Psoas muscle (tissue), 8 donors: Measurements from ENCODE around the gene FGD5. TPM values are rescaled to one million over a fixed set of nuclear protein-coding genes. Genes with fewer than 3 reads are reported as not detected.
A peak's percentile ranks its signal among the peaks of the same experiment; 100 is the strongest.

Experiments used
- ATAC-seq, 4 donors: fragments of 200-7000 bp; cut with Tn5 transposase; one replicate each; pipeline ENCODE4 v1.9.1; 2020; ENCODE audit warnings: moderate library complexity in 3 of 4, mild to moderate bottlenecking in 2 of 4
- DNase-seq, 2 donors: peaks; one replicate each; pipeline ENCODE4 v3.0.0-alpha.2; 2020
- H3K27ac ChIP-seq: fragments of 200-600 bp; one replicate; pipeline ENCODE4 v1.8.0; 2022
- H3K27me3 ChIP-seq, 3 donors: fragments of 200-600 bp in 1 of 3; one replicate each; pipeline versions ENCODE4 v1.6.1 to v1.8.0; 2013 to 2022; ENCODE audit warnings: low read length in 2 of 3, mild to moderate bottlenecking in 2 of 3, moderate library complexity in 1 of 3; ENCODE audit not compliant: insufficient read depth in 3 of 3
- H3K36me3 ChIP-seq, 2 donors: fragments of 200-600 bp in 1 of 2; one replicate each; pipeline versions ENCODE4 v1.6.1 to v1.8.0; 2013 to 2022; ENCODE audit warnings: low read depth in 1 of 2, mild to moderate bottlenecking in 1 of 2, moderate library complexity in 1 of 2; ENCODE audit not compliant: insufficient read depth in 1 of 2
- H3K4me1 ChIP-seq: fragments of 200-600 bp; one replicate; pipeline ENCODE4 v1.8.0; 2022
- H3K4me3 ChIP-seq: fragments of 200-600 bp; one replicate; pipeline ENCODE4 v1.8.0; 2022; ENCODE audit warnings: mild to moderate bottlenecking
- H3K9me3 ChIP-seq: fragments of 200-600 bp; one replicate; pipeline ENCODE4 v1.8.0; 2022
- WGBS, 3 donors: extraction: QIAGEN DNeasy Blood & Tissue Kit; methylation state at CpG; one replicate each; pipeline versions ENCODE4 v1.1.6 to v1.1.7; 2013; 5-methylcytosine and 5-hydroxymethylcytosine counted together
- intact Hi-C, 2 donors: fragments of 100-400 bp; cut with DNase I; formaldehyde crosslinking; loops; one replicate each; pipeline versions ENCODE4 v1.11.0 to v1.14.2; 2022
- polyA plus RNA-seq, 3 donors: library from polyadenylated mRNA; stranded (reverse); fragments of 200-250 nt; gene quantifications; one replicate each; pipeline ENCODE4 v1.2.3, GENCODE V29; 2013
- total RNA-seq, 4 donors: library from RNA; stranded (reverse); fragmentation: NEBNext Ultra II Directional in 2 of 4; extraction: Animal tissue kit (Norgen Biotek cat#: 25700) in 2 of 4; gene quantifications; one replicate each; pipeline versions ENCODE4 v1.2.1 to v1.2.4, GENCODE V29; 2021 to 2023
- TF ChIP-seq, protein P1 (sequence below): fragments of 200-600 bp; IDR thresholded peaks from one replicate; pipeline ENCODE4 v1.8.0; 2022; ENCODE audit warnings: antibody characterized with exemption
- donor health status: healthy with polysubstance abuse.
- donor health status: DM: no; HTN: no; CAD: no; lungs with moderate emphysema.
- donor health status: Bipolar disorder and iron deficiency.
- donor health status: healthy.
- donor health status: DM: yes; HTN: yes; CAD: no.
- donor health status: DM: no; HTN: no; CAD: no.
- donor health status: DM: no; HTN: no; CAD: no.
- donor health status: DM: yes; HTN: yes; CAD: no.

FGD5 gene
- total and polyA plus RNA-seq, 7 donors = 3.6 to 14.6 (median 6.4) TPM

DNA sequence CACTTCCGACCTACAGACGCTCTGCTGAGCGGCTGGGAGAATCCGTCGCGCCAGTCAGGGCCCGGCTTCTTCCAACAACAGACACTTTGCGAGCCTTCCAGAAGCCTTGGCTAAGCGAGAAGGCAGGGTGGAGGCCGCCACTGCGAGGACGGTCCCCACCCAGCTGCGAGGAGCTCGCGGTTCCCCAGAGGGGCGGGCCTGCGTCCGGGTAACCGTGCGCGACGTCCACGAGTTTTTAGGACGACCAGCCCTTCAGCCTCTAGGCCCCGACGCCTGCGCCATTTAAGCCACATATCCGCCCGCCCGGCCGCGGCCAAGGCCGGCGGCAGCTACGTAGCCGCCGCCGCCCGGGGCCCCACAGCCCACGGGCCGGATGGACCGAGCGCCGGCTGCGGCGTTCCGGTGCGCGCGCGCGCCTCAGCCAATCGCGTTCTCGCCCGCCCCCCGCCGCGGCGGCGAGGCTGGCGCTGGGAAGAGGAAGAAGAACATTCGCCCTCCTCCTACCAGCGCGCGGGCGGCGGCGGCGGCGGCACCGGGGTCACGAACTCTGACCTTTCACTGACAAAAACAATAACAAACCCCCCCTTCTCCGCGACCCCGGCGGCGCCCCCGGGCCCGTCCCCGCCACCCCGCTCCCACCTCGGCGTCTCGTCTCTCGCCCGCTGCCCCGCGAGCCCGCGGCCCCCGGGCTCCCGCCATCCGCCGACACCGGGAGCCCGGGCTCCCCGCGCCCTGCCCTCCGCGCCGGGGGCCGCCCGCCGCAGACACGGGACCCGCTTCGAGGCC lies 128.5 kb downstream of the FGD5 start, which contains the start of gene NR2C2:
Gene NR2C2 (plus strand): TSS at position 484 of the 786 bp plus-strand sequence. CDS start 56,332 bp downstream, outside the sequence.
- Histone ChIP-seq H3K36me3 (peaks cover 0 to 30% of the 10 kb centered on the region in 2 donors), H3K27ac (peak within 1 kb of the TSS; percentile 95), H3K9me3 (no peaks in the 10 kb centered on the region), H3K4me1 (peaks cover 34% of the 10 kb centered on the region), H3K4me3 (peak within 1 kb of the TSS; percentile 81), H3K27me3 (no peaks in the 10 kb centered on the region)
- DNase-seq (peak; percentile 90 to 95), ATAC-seq (peak; percentile 77 to 81 (median 78))
- WGBS, 3 donors = 0 to 1% (median 0%) methylated on average over 32 to 108 of the region's 108 CpGs
- intact Hi-C loops = loop anchor here (5.0 kb wide), 4 partner anchors 60 to 150 kb away; partner anchors contain the start of gene RBSN (in 1 of the 2)
- TF ChIP-seq, protein P1, sequence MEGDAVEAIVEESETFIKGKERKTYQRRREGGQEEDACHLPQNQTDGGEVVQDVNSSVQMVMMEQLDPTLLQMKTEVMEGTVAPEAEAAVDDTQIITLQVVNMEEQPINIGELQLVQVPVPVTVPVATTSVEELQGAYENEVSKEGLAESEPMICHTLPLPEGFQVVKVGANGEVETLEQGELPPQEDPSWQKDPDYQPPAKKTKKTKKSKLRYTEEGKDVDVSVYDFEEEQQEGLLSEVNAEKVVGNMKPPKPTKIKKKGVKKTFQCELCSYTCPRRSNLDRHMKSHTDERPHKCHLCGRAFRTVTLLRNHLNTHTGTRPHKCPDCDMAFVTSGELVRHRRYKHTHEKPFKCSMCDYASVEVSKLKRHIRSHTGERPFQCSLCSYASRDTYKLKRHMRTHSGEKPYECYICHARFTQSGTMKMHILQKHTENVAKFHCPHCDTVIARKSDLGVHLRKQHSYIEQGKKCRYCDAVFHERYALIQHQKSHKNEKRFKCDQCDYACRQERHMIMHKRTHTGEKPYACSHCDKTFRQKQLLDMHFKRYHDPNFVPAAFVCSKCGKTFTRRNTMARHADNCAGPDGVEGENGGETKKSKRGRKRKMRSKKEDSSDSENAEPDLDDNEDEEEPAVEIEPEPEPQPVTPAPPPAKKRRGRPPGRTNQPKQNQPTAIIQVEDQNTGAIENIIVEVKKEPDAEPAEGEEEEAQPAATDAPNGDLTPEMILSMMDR = no peak

DNA sequence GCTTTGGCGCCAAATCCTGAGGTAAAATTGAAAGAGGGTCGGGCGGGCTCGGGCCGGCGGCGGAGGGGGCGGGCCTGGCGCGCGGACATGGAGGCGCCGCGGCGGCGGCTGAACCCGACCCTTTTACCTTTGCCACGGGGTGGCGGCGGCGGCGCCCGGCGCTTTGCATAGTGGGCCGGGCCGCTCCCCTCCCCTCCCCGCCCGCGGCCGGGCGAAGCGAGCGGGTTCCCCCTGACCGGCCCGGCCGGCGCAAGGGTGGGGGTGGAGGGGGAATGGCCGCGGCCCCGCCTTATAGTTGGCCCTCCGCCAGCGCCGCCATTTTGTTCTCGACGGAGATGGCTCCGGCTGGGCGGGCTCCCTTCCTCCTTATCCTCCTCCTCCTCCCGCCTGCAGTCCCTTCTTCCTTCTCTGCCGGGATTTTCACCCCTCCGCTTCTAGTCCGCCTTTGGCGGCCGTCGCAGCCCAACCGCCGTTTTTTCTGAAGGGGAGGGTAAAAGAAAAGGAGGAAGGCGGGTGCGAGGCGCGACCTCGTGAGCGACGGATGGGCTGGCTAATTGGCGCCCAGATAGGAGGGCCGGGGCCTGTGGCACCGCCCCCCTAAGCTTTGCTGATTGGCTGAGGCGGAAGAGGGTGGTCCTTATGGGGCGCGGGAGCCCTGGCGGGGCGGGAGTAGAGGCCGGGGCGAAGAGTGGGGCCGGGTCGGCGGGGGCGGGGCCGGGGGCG lies 129.3 kb downstream of the FGD5 start:
- peak overlapping the region; percentile 81 for H3K4me3 ChIP-seq
- no peaks in the 10 kb centered on the region for H3K27me3 ChIP-seq
- peak overlapping the region; percentile 95 for H3K27ac ChIP-seq
- TF ChIP-seq, protein P1 = no peak
- ATAC-seq (peak; percentile 94 to 97 (median 96)), DNase-seq (peak; percentile 95 to 98)
- WGBS, 3 donors = 0 to 1% (median 1%) methylated on average over 28 to 78 of the region's 79 CpGs
- peaks cover 34% of the 10 kb centered on the region for H3K4me1 ChIP-seq
- H3K36me3 ChIP-seq = peaks cover 0 to 28% of the 10 kb centered on the region in 2 donors
- intact Hi-C loops = loop anchor here (5.0 kb wide), 4 partner anchors 59 to 149 kb away; partner anchors contain the start of gene RBSN (in 1 of the 2)
- no peaks in the 10 kb centered on the region for H3K9me3 ChIP-seq

DNA sequence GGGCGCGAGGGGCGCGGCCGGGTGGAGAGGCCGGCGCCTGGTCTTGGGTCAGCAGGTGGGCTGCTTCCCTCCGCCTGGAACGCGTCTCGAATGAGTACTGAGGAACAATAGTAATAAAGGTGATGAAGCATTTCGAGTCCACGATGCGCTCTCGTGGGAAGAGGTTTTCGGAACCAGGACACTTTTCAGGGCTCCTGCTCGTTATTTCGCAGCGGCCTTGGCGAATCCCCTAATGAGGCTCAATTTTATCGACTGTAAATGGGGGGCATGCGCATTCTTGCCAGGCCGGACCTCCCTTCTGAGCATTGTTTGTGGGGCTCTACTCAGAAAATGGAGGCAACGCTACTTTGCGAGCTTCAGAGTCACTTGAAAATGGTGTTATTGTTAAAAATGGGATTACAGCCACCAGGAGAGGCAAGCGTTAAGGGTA lies 129.9 kb downstream of the FGD5 start:
- H3K36me3 ChIP-seq = peaks cover 0 to 22% of the 10 kb centered on the region in 2 donors
- intact Hi-C loops = loop anchor here (5.0 kb wide), 4 partner anchors 59 to 149 kb away; partner anchors contain the start of gene RBSN (in 1 of the 2)
- TF ChIP-seq, protein P1 = no peak
- H3K27ac ChIP-seq = peak overlapping the region; percentile 95
- WGBS, 3 donors = 2 to 3% (median 3%) methylated on average over 21 to 26 of the region's 26 CpGs
- peak overlapping the region; percentile 81 for H3K4me3 ChIP-seq
- H3K27me3 ChIP-seq = no peaks in the 10 kb centered on the region
- H3K9me3 ChIP-seq = no peaks in the 10 kb centered on the region
- DNase-seq (no peak), ATAC-seq (no peak)
- H3K4me1 ChIP-seq = peaks cover 34% of the 10 kb centered on the region

DNA sequence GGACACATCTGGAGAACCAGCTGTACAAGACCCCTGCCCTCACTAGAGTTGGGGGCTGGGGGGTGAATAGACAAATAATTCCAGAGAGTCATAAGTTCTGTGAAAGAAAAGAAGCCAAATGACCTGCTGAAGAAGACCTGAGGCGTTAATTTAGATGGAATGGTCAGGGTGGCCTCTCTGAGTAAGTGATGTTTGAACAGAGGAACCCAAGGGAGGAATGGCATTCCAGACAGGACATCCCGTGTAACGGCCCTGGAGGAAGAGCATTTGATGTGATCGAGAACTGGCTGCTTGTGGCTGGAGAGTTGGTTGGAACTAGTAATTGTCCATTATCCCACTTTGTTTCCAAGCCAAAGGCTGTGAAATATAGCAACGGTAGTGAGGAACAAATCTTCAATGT lies 130.4 kb downstream of the FGD5 start:
- H3K4me1 ChIP-seq = peaks cover 34% of the 10 kb centered on the region
- no peak for ATAC-seq
- intact Hi-C loops = loop anchor here (5.0 kb wide), 4 partner anchors 58 to 148 kb away; partner anchors contain the start of gene RBSN (in 1 of the 2)
- H3K27me3 ChIP-seq = no peaks in the 10 kb centered on the region
- DNase-seq = no peak
- H3K36me3 ChIP-seq = peaks cover 0 to 17% of the 10 kb centered on the region in 2 donors
- no peaks in the 10 kb centered on the region for H3K9me3 ChIP-seq
- H3K4me3 ChIP-seq = peak overlapping the region; percentile 81
- TF ChIP-seq, protein P1 = no peak
- H3K27ac ChIP-seq = peak overlapping the region; percentile 95
- WGBS, 3 donors = 21 to 24% (median 23%) methylated on average over 5 of the region's 5 CpGs
